OCI-LY7 (cell line): ENCODE results near the gene CDAN1. TPM values are rescaled to one million over a fixed set of nuclear protein-coding genes. Genes with fewer than 3 reads are reported as not detected.

ENCODE experiments used
- BruUV-seq: library from RNA; stranded (reverse); fragments of 400-500 nt; replicated peaks from 2 replicates; lab custom pipeline; 2021; lab: Mats Ljungman, UMichigan
- CTCF ChIA-PET: fragments of 300-600 bp; sonication (Branson Sonifier 250); formaldehyde crosslinking; loops from one replicate; lab custom pipeline; 2022; ENCODE audit warnings: antibody characterized with exemption; ENCODE audit not compliant: unreplicated experiment; lab: Charles Lee
- POLR2A ChIA-PET: fragments of 300-600 bp; sonication (Branson Sonifier 250); formaldehyde crosslinking; loops from one replicate; lab custom pipeline; 2022; ENCODE audit warnings: antibody characterized with exemption; lab: Charles Lee
- DNase-seq: peaks from one replicate; pipeline ENCODE4 v3.0.0-alpha.2; 2015; ENCODE audit warnings: low spot score
- H2AFZ ChIP-seq: fragments of 200-600 bp; sonication (generic), shearing (Covaris generic); 2 replicates; pipeline ENCODE4 v1.6.1; 2014; ENCODE audit warnings: mild to moderate bottlenecking, antibody characterized with exemption, low read length, moderate library complexity
- H3K27ac ChIP-seq: fragments of 200-600 bp; sonication (generic); 2 replicates; pipeline ENCODE4 v1.5.1; 2014; ENCODE audit warnings: mixed run types, low read depth, mild to moderate bottlenecking, moderate library complexity, low read length, inconsistent platforms; ENCODE audit not compliant: poor library complexity, severe bottlenecking
- H3K36me3 ChIP-seq: fragments of 200-600 bp; sonication (generic); 2 replicates; pipeline ENCODE4 v1.6.1; 2014; ENCODE audit warnings: mild to moderate bottlenecking, antibody characterized with exemption, low read length, moderate library complexity, mixed read lengths; ENCODE audit not compliant: insufficient read depth
- H3K4me1 ChIP-seq: fragments of 200-600 bp; sonication (generic); 2 replicates; pipeline ENCODE4 v1.5.1; 2014; ENCODE audit warnings: mild to moderate bottlenecking, low read length; ENCODE audit not compliant: insufficient read depth, poor library complexity, severe bottlenecking
- H3K4me2 ChIP-seq: fragments of 200-600 bp; sonication (generic); 2 replicates; pipeline ENCODE4 v1.6.1; 2014; ENCODE audit warnings: mild to moderate bottlenecking, low read length
- H3K4me3 ChIP-seq: fragments of 200-600 bp; sonication (generic); 2 replicates; pipeline ENCODE4 v1.5.1; 2014; ENCODE audit warnings: mild to moderate bottlenecking, low read depth, low read length; ENCODE audit not compliant: poor library complexity, severe bottlenecking
- H3K79me2 ChIP-seq: fragments of 200-600 bp; sonication (generic); 2 replicates; pipeline ENCODE4 v1.6.1; 2016; ENCODE audit warnings: low read depth, mild to moderate bottlenecking, low read length, moderate library complexity, mixed read lengths; ENCODE audit not compliant: insufficient read depth
- H3K9me2 ChIP-seq: fragments of 200-600 bp; sonication (generic); 2 replicates; pipeline ENCODE4 v1.6.1; 2016; ENCODE audit warnings: mild to moderate bottlenecking, low read length, mixed read lengths; ENCODE audit not compliant: insufficient read depth
- H3K9me3 ChIP-seq: fragments of 200-600 bp; sonication (generic); 2 replicates; pipeline ENCODE4 v1.6.1; 2014; ENCODE audit warnings: mild to moderate bottlenecking, mixed run types, low read length, mixed read lengths
- H4K20me1 ChIP-seq: fragments of 200-600 bp; sonication (generic); 2 replicates; pipeline ENCODE4 v1.6.1; 2014; ENCODE audit warnings: mild to moderate bottlenecking, antibody characterized with exemption, low read length, moderate library complexity, mixed read lengths; ENCODE audit not compliant: insufficient read depth
- EZH2phosphoT487 ChIP-seq: fragments of 200-600 bp; sonication (generic); IDR thresholded peaks from 2 replicates; pipeline ENCODE4 v1.6.1; 2018; ENCODE audit warnings: low read depth, borderline replicate concordance, mild to moderate bottlenecking, mixed run types, antibody characterized with exemption, low read length, moderate library complexity, mixed read lengths
- intact Hi-C: fragments of 100-400 bp; cut with micrococcal nuclease; formaldehyde crosslinking; loops from one replicate; pipeline ENCODE4 v1.10.0; 2022; ENCODE audit not compliant: unreplicated experiment
- total RNA-seq, 2 experiments: library from RNA; depleted of rRNA in 1 of 2; stranded (reverse); fragments of >200 nt in 1 of 2; shearing (Covaris generic) in 1 of 2; gene quantifications; 2 replicates each; pipeline ENCODE4 v1.2.3, GENCODE V29; 2014 to 2022
- TF ChIP-seq, protein P1 (sequence below): fragments of 200-600 bp; sonication (generic); conservative IDR thresholded peaks from 2 replicates; pipeline ENCODE4 v1.5.1; 2014; ENCODE audit warnings: mild to moderate bottlenecking, antibody characterized with exemption, low read length, moderate library complexity, mixed read lengths

The CDAN1 gene
- total RNA-seq, 2 experiments from 2014 or later: 28.9 to 29.5 TPM

DNA sequence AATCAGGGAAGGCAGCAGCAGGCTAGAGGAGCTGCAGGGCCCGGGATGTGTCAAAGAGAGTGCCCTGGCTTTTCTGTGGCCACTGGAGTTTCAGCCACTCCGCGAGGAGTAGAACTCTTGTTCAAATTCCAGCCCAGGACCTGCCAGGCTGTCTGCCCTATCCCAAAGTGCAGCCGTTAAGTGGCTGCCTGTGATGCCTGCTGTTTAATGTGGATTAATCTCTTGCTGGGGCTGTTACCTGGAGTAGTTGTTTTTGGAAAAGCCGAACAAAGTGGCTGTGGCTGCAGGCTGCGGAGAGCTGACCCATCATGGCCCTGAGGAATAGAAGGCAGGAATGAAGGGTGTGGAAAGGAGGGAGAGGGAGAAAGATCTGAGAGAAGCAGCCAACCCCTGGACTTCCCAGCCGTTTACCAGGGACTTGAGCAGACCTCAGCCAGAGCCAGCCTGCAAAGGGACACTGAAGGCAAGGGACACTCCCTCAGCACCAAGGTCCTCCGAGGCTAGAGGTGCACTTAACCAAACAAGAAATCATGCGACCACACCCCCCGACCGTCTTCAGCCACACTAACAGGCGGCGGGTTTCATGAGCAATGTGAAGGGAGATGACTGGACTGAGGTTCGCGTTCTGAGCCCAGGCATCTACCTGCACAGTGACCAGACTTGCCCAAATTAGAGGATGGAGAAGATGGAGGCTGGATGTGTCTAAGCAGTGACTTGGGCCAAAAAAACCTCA, 4.7 kb downstream of the CDAN1 start:
- intact Hi-C loops: loop anchor here (10.0 kb wide), 1 partner anchor 193 kb away; the partner anchor contains the start of gene TTBK2
- ChIA-PET CTCF (no interaction called here), POLR2A (no interaction called here)
- peaks cover 4% of the 10 kb centered on the region; the same call in 1 of the 2 replicates for H3K79me2 ChIP-seq
- no TSS peak for BruUV-seq
- H3K4me2 ChIP-seq: no peak overlapping the region
- H3K27ac ChIP-seq: no peak overlapping the region
- no peak for DNase-seq
- H3K9me2 ChIP-seq: no peaks in the 10 kb centered on the region
- H3K36me3 ChIP-seq: peaks cover 77% of the 10 kb centered on the region
- H3K9me3 ChIP-seq: no peaks in the 10 kb centered on the region
- no peak overlapping the region for H3K4me3 ChIP-seq
- peaks cover 27% of the 10 kb centered on the region for H3K4me1 ChIP-seq
- no peak overlapping the region for H2AFZ ChIP-seq
- TF ChIP-seq EZH2phosphoT487: no peak
- TF ChIP-seq, protein P1, sequence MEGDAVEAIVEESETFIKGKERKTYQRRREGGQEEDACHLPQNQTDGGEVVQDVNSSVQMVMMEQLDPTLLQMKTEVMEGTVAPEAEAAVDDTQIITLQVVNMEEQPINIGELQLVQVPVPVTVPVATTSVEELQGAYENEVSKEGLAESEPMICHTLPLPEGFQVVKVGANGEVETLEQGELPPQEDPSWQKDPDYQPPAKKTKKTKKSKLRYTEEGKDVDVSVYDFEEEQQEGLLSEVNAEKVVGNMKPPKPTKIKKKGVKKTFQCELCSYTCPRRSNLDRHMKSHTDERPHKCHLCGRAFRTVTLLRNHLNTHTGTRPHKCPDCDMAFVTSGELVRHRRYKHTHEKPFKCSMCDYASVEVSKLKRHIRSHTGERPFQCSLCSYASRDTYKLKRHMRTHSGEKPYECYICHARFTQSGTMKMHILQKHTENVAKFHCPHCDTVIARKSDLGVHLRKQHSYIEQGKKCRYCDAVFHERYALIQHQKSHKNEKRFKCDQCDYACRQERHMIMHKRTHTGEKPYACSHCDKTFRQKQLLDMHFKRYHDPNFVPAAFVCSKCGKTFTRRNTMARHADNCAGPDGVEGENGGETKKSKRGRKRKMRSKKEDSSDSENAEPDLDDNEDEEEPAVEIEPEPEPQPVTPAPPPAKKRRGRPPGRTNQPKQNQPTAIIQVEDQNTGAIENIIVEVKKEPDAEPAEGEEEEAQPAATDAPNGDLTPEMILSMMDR: no peak
- peaks cover 5% of the 10 kb centered on the region; the same call in 1 of the 2 replicates for H4K20me1 ChIP-seq

DNA sequence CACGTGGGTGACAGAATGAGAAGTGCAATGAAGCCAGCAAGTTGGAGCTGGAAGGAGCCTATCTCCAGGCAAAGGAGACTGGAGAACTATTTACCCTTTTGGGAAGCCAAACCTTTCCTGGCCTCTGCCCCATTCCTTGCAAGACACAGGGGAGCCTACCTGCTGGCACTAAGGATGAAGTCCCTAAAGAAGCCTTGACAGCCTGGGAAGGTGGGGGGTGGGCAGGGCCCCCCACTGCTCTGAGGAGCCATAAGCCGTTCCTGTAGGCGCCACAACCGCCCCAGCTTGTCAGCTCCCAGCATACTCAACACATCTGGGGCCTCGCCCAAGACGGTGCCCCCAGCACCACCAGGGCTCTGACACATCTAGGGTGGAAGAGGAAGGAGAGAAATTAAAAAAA, 5.5 kb downstream of the CDAN1 start:
- DNase-seq: no peak
- Histone ChIP-seq H3K4me1 (peaks cover 26% of the 10 kb centered on the region), H2AFZ (no peak overlapping the region), H3K4me2 (no peak overlapping the region), H3K9me3 (no peaks in the 10 kb centered on the region), H3K4me3 (no peak overlapping the region), H3K79me2 (peaks cover 4% of the 10 kb centered on the region; the same call in 1 of the 2 replicates), H3K9me2 (no peaks in the 10 kb centered on the region), H4K20me1 (peaks cover 5% of the 10 kb centered on the region; the same call in 1 of the 2 replicates), H3K36me3 (peaks cover 85% of the 10 kb centered on the region), H3K27ac (no peak overlapping the region)
- ChIA-PET POLR2A (no interaction called here), CTCF (no interaction called here)
- no TSS peak for BruUV-seq
- no peak for TF ChIP-seq EZH2phosphoT487
- TF ChIP-seq, protein P1: no peak
- intact Hi-C loops: loop anchor here (10.0 kb wide), 1 partner anchor 193 kb away; the partner anchor contains the start of gene TTBK2

- no peak for TF ChIP-seq EZH2phosphoT487
- TF ChIP-seq, protein P1: no peak
- Histone ChIP-seq H3K9me2 (no peaks in the 10 kb centered on the region), H3K4me1 (peaks cover 20% of the 10 kb centered on the region), H3K27ac (no peak overlapping the region), H3K79me2 (no peaks in the 10 kb centered on the region), H3K36me3 (peaks cover 93% of the 10 kb centered on the region), H4K20me1 (no peaks in the 10 kb centered on the region), H3K4me3 (no peak overlapping the region), H2AFZ (no peak overlapping the region), H3K4me2 (no peak overlapping the region), H3K9me3 (no peaks in the 10 kb centered on the region)
- POLR2A ChIA-PET: no interaction called here
- CTCF ChIA-PET: no interaction called here
- intact Hi-C loops: loop anchor here (10.0 kb wide), 1 partner anchor 194 kb away; the partner anchor contains the start of gene TTBK2
- DNase-seq: no peak
- no TSS peak for BruUV-seq
These were observed 6.4 kb downstream of the CDAN1 start for GRCh38 chr15:42730536-42730935.
